ENCODE results near the gene GDF11. TPM values are rescaled to one million over a fixed set of nuclear protein-coding genes. Genes with fewer than 3 reads are reported as not detected.

Gene GDF11
- total RNA-seq, 1 experiment from 2014 or later = 31.8 TPM

DNA sequence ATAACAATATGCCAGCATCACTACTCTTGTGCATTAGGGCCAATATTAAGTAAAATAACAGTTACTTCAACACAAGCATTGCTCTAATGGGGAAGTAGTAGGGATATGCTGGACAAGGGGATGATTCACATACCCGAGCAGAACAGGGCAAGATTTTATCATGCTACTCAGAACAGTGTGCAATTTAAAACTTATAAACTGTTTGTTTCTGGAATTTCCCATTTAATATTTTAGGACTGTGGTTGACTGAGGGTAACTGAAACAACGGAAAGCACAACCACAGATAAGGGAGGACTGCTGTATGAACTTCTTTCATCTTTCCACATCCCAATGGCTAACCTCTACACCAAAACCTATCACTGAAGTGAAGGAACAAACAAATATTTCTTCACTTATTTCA lies 37.8 kb downstream of the GDF11 start:
- Histone ChIP-seq H2BK15ac (ENCODE audit: low read depth, low read length) (no peak overlapping the region), H3K4me2 (ENCODE audit: insufficient read depth, insufficient read length, low read length) (no peak overlapping the region), H3K4ac (ENCODE audit: low read depth, low read length) (no peak overlapping the region), H3K23ac (ENCODE audit: insufficient read length, low read depth, low read length) (no peak overlapping the region), H3K9me3 (ENCODE audit: control insufficient read depth, low read depth, low read length) (no peaks in the 10 kb centered on the region), H4K91ac (ENCODE audit: insufficient read length, low read depth, low read length) (no peak overlapping the region), H3K9ac (ENCODE audit: extremely low read depth, insufficient read length, low read length) (no peak overlapping the region), H2AK5ac (ENCODE audit: insufficient read length, low read length) (no peak overlapping the region), H2BK20ac (ENCODE audit: low read depth, low read length, poor library complexity, severe bottlenecking) (no peak overlapping the region), H3K27me3 (ENCODE audit: insufficient read depth, low read length) (no peaks in the 10 kb centered on the region), H2BK120ac (ENCODE audit: low read depth, low read length, poor library complexity, severe bottlenecking) (no peak overlapping the region), H4K5ac (ENCODE audit: insufficient read length, low read depth, low read length) (no peak overlapping the region), H4K8ac (replicated peaks; ENCODE audit: insufficient read length, low read depth, low read length) (no peak overlapping the region), H4K20me1 (ENCODE audit: control insufficient read depth, insufficient read depth, insufficient read length) (no peaks in the 10 kb centered on the region), H3K56ac (ENCODE audit: insufficient read length, low read depth, low read length) (no peak overlapping the region), H3K4me1 (ENCODE audit: insufficient read depth, low read length) (no peaks in the 10 kb centered on the region), H2BK5ac (ENCODE audit: insufficient read length, low read length) (no peak overlapping the region), H3K79me2 (ENCODE audit: insufficient read depth, low read length) (no peaks in the 10 kb centered on the region), H2AFZ (ENCODE audit: low read length) (no peak overlapping the region), H2BK12ac (ENCODE audit: insufficient read length, low read depth, low read length) (no peak overlapping the region), H3K27ac (ENCODE audit: insufficient read length, low read depth, low read length) (no peak overlapping the region), H3T11ph (ENCODE audit: low read length) (no peak overlapping the region), H3K23me2 (ENCODE audit: insufficient read length, low read depth, low read length, poor library complexity, severe bottlenecking) (no peaks in the 10 kb centered on the region), H3K18ac (ENCODE audit: insufficient read length, low read depth, low read length) (no peak overlapping the region), H3K79me1 (ENCODE audit: insufficient read depth, low read depth, low read length, poor library complexity, severe bottlenecking) (no peaks in the 10 kb centered on the region), H3K14ac (ENCODE audit: insufficient read depth, low read length) (no peak overlapping the region)
- Mint-ChIP-seq H3K4me1 (no peaks in the 10 kb centered on the region), H3K27me3 (ENCODE audit: low read depth) (no peaks in the 10 kb centered on the region), H3K9me3 (no peaks in the 10 kb centered on the region), H3K27ac (no peak overlapping the region), H3K36me3 (ENCODE audit: insufficient read depth in 1 of 3, low read depth in 3 of 3) (peaks cover 27 to 86% (median 82%) of the 10 kb centered on the region in 3 experiments; a peak in 6 of 7 replicates), H3K4me3 (no peak overlapping the region)
- DNase-seq = no peak
- TF ChIP-seq, protein P1, sequence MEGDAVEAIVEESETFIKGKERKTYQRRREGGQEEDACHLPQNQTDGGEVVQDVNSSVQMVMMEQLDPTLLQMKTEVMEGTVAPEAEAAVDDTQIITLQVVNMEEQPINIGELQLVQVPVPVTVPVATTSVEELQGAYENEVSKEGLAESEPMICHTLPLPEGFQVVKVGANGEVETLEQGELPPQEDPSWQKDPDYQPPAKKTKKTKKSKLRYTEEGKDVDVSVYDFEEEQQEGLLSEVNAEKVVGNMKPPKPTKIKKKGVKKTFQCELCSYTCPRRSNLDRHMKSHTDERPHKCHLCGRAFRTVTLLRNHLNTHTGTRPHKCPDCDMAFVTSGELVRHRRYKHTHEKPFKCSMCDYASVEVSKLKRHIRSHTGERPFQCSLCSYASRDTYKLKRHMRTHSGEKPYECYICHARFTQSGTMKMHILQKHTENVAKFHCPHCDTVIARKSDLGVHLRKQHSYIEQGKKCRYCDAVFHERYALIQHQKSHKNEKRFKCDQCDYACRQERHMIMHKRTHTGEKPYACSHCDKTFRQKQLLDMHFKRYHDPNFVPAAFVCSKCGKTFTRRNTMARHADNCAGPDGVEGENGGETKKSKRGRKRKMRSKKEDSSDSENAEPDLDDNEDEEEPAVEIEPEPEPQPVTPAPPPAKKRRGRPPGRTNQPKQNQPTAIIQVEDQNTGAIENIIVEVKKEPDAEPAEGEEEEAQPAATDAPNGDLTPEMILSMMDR (conservative IDR thresholded peaks at IDR 0.05) = no peak
- WGBS (ENCODE audit: extremely low coverage, insufficient read length, low lambda C conversion rate) = no CpG with 5 or more reads among the region's 2 CpGs
